Glomerular visceral epithelial cell (primary cell): ENCODE data around the gene ANGPTL8.

ENCODE experiments used
- DNase-seq: peaks from one replicate; pipeline ENCODE4 v3.0.0-alpha.2; 2016; ENCODE audit errors: extremely low spot score

ANGPTL8 gene

GRCh38 chr19:11261431-11261970 is 22.1 kb downstream of the ANGPTL8 start:
- no peak for DNase-seq

DNA sequence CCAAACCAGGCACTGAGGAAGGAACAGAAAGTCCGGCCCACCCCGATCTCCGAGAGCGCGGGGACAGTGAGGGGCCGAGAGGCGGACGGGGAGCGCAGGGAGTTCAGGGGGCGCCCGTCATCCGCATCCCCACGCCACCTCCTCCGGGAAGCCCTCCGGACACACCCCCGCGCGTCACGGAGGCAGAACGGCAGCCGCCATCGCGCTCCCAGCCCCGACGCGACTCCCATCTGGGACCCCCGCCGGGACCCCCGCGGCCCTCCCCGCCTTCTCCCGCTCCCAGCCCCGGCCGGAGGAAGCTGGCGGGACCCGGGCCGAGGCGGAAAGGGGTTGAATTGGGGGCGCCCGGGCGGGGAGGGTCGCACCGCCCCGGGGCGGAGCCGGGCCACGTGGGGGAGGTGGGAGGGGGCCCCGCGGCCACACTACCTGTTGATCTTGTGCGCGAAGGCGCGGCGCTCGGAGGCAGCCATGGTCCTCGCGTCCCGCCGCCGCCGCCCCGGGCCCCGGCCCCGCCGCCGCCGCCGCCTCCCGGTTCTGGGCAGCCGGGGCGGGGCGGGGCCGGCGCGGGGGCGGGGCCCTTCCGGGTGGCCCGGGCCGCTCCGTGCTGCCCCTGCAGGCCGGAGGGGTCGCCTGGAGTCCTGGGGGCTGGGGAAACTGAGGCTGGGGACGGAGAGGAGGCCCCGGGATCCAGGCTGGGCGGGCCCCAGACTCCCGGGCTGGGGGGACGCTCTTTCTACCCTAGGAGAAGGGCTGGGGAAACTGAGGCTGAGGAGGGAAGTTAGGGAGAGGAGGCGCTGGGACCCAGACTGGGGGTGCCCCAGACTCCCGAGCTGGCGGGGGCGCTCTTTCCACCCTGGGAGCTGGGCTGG is 22.8 kb downstream of the ANGPTL8 start, which contains the start of gene DOCK6:
Gene DOCK6, minus strand, starts transcription at position 554 of the 869 bp plus-strand sequence. Its CDS starts 84 bp downstream, at position 470.
- peak; percentile 29 for DNase-seq

- no peak for DNase-seq
Observed at GRCh38 chr19:11263726-11264125, 24.3 kb downstream of the ANGPTL8 start.

- no peak for DNase-seq
Observed at GRCh38 chr19:11264452-11265176, 25.2 kb downstream of the ANGPTL8 start.

DNA sequence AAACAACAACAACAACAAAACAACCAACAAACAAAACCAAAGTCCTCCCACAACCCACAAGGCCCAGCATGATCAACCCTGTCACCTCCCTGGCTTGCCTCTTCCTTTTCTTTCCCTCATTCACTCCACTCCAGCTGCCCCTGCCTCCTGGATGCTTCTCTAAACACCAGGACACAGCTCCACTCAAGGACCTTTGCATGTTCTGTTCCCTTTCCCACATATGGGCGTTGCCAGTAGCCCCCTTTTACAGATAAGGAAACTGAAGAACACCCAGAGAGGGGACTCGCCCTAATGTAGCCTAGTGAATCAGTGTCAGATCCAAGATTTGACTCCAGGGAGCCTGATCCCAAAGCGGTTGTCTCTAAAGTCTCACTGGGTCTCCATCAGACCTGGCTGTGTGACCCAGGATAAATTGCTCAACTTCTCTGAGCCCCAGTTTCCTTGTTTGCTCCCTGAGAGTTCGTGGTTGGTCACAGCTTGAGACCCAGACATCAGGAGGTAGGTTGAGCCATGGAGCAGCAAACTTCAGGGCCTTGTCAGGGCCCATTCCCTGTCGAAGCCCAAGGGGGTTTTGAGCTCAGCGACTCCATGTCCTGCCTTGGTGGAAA is 25.9 kb downstream of the ANGPTL8 start:
- no peak for DNase-seq

DNA sequence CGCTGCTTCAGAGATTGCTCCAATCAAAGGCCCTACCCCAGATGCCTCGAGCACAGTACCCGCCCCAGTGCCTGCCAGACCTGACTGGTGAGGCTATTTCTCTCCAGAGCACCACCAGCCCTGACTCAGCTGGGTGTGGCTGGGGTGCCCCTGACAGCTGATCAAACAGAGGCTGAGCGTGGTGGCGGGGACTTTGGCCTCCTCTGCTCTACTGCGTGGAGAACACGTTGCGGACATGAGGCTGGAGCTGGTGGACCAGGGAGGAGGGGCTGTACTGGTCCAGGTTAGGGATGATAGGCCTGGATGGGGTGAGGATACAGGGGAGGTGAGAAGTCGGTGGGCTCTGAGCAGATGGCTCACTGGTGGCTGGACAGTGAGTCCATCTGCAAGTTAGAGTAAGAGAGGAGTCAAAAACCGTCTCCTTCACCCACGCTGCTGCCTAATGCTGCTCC is 26.4 kb downstream of the ANGPTL8 start:
- peak; percentile 31 for DNase-seq

GRCh38 chr19:11267316-11268085 is 28.1 kb downstream of the ANGPTL8 start:
- DNase-seq, result no peak

GRCh38 chr19:11268783-11269267 is 29.4 kb downstream of the ANGPTL8 start:
- no peak for DNase-seq

DNA sequence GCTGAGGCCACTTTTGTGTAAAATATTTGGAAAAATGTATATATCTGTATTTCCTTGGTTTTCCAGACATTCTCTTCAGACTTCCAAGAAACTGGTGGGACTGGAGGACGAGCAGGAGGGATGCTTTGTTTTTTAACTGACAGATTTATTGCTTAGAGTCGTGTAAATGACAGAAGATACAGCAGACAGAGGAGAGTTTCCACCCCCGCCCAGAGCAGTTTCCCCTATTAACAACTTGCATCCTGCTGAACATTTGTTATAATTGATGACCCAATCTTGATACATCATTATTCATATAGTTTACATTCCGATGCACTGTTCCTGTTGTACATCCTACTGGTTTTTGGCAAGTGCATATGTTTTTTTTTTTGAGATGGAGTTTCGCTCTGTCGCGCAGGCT is 30.0 kb downstream of the ANGPTL8 start:
- DNase-seq, result no peak

GRCh38 chr19:11273296-11273695 is 33.9 kb downstream of the ANGPTL8 start:
- no peak for DNase-seq

GRCh38 chr19:11273989-11274388 is 34.6 kb downstream of the ANGPTL8 start:
- DNase-seq, result no peak

DNA sequence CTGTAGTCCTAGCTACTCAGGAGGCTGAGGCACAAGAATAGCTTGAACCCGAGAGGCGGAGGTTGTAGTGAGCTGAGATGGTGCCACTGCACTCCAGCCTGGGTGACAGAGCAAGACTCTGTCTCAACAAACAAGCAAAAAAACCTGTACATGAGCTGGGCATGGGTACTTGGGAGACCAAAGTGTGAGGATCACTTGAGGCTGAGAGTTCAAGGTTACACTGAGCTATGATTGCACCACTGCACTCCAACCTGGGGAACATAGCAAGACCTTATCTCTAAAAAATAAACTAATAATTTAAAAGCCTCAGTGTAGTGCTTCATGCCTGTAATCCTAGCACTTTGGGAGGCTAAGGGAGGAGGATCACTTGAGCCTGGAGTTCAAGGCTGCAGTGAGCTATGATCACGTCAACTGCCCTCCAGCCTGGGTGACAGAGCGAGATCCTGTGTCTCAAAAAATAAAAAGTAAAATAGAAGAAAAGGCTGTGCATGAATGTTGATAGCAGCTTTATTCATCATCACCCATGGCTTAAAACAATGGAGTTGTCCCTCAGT is 35.2 kb downstream of the ANGPTL8 start:
- DNase-seq, result no peak

DNA sequence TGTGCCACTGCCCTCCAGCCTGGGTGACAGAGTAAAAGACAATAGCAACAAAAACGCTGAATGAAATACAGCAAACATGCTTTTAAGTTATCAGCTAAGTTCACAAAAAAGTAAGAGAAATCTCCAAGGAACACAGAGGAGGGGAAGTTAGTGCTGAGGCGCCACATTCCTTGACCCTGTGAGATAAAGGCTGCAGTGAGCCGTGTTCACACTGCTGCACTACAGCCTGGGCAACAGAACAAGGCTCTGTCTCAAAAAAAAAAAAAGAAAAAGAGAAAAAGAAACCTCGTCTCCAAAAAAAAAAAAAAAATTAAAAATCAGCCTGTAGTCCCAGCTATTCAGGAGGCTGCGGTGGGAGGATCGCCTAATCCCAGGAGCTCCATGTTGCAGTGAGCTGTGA is 39.3 kb downstream of the ANGPTL8 start:
- no peak for DNase-seq

- peak; percentile 21 for DNase-seq
Observed at GRCh38 chr19:11279505-11280236, 40.3 kb downstream of the ANGPTL8 start.

- DNase-seq, result no peak
Observed at GRCh38 chr19:11281356-11282049, 42.1 kb downstream of the ANGPTL8 start.

DNA sequence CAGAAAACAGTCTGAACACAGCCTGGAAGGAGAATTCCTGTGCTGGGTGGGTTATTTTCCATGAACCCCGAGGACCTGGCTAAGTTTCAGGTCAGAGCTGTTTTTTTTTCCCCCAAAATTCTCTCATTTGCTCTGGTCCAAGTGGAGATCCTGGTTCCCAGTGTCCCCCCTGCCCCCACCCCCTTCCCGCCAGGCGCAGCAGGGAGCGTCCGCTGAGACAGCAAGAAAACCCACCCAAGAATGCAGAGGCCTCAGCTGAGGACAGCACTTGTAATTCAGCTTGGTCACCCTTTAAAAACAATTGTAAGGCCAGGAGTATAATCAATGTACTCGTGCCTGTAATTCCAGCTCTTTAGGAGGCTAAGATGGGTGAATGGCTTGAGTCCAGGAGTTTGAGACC is 45.1 kb downstream of the ANGPTL8 start:
- no peak for DNase-seq

DNA sequence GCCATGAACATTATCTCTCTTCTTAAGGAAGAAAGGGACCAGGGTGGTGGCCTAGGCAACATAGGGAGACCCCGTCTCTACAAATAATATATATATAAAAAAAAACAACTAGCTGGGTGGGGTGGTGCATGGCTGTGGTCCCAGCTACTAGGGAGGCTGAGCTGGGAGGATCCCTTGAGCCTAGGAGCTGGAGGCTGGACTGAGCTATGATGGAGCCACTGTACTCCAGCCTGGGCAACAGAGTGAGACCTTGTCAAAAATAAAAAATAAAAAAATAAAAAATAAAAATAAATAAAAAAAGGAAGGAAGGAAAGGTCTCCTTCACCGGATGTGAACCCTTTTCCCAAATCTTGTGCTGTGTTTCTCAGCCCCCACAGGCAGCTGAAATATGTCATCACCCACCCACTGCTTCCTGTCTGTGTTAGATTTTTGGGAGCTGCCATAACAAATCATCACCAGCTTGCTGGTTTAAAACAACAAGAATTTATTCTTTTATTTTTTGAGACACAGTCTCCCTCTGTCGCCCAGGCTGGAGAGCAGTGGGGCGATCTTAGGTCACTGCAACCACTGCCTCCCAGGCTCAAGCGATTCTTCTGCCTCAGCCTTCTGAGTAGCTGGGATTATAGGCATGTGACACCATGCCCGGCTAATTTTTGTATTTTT is 47.0 kb downstream of the ANGPTL8 start:
- DNase-seq, result no peak

- peak; percentile 21 for DNase-seq
Observed at GRCh38 chr19:11288349-11288748, 48.9 kb downstream of the ANGPTL8 start.

DNA sequence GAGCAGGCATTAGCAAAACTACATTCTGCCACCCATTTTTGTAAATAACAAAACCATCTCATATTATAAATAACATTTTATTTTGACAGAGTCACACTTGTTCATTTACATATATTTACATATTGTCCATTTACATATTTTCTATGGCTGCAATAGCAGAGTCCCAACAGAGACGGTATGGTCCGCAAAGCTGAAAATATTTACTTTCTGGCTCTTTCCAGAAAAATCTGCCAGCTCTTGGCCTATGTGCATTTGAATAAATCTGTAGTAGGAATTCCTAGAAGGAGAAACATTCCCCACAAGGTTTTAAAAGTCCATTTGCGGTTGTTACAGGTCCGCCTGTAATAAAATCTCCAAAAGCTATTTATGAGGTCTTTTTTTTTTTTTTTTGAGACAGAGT is 50.8 kb downstream of the ANGPTL8 start:
- DNase-seq, result no peak
